CD4-positive, alpha-beta T cell (primary cell): ENCODE results near the gene UBTD1. TPM values are rescaled to one million over a fixed set of nuclear protein-coding genes. Genes with fewer than 3 reads are reported as not detected.

ENCODE experiments used
- ATAC-seq: fragments of 200-7000 bp; cut with Tn5 transposase; one replicate; pipeline ENCODE4 v1.10.0; 2022; ENCODE audit warnings: mild to moderate bottlenecking; ENCODE audit not compliant: poor library complexity
- CTCF ChIA-PET: fragments of 350-600 bp; sonication (Branson Sonifier 250); formaldehyde crosslinking; loops from one replicate; lab custom pipeline; 2021; ENCODE audit warnings: antibody characterized with exemption, inconsistent platforms; lab: Charles Lee
- POLR2A ChIA-PET: fragments of 350-600 bp; sonication (Branson Sonifier 250); formaldehyde crosslinking; loops from one replicate; lab custom pipeline; 2021; ENCODE audit warnings: antibody characterized with exemption, inconsistent platforms; lab: Charles Lee
- DNase-seq, 14 experiments: peaks; one replicate each; pipeline ENCODE4 v3.0.0-alpha.2; 2013 to 2020; ENCODE audit warnings: mixed read lengths in 2 of 14
- H3K27ac ChIP-seq, 2 donors: one replicate each; pipeline versions ENCODE4 v1.5.1 to v1.7.0; 2013; ENCODE audit warnings: low read length in 2 of 2, low read depth in 1 of 2, mild to moderate bottlenecking in 1 of 2
- H3K27me3 ChIP-seq, 2 experiments: 1 replicate in 1 of 2; 2 replicates in 1 of 2; pipeline versions ENCODE4 v1.6.1 to v1.7.0; 2013; ENCODE audit warnings: low read length in 2 of 2, control low read depth in 1 of 2, mild to moderate bottlenecking in 1 of 2, moderate library complexity in 1 of 2; ENCODE audit not compliant: insufficient read depth in 2 of 2, control insufficient read depth in 1 of 2
- H3K36me3 ChIP-seq: one replicate; pipeline ENCODE4 v1.6.1; 2013; ENCODE audit warnings: low read length, control low read depth; ENCODE audit not compliant: insufficient read depth
- H3K4me1 ChIP-seq: one replicate; pipeline ENCODE4 v1.6.1; 2013; ENCODE audit warnings: low read length, control low read depth; ENCODE audit not compliant: insufficient read depth
- H3K4me3 ChIP-seq: one replicate; pipeline ENCODE4 v1.5.1; 2013; ENCODE audit warnings: mild to moderate bottlenecking, low read length, moderate library complexity
- H3K9me3 ChIP-seq, 2 experiments: 1 replicate in 1 of 2; 2 replicates in 1 of 2; pipeline versions ENCODE4 v1.6.1 to v1.7.0; 2013; ENCODE audit warnings: low read length in 2 of 2, mild to moderate bottlenecking in 2 of 2, control low read depth in 1 of 2, moderate library complexity in 1 of 2; ENCODE audit not compliant: control insufficient read depth in 1 of 2, insufficient read depth in 1 of 2
- H3K27ac Mint-ChIP-seq: one replicate; pipeline ENCODE4 v1.8.0; 2020; ENCODE audit warnings: mixed read lengths
- H3K27me3 Mint-ChIP-seq: one replicate; pipeline ENCODE4 v1.8.0; 2021; ENCODE audit warnings: mixed read lengths
- H3K36me3 Mint-ChIP-seq: one replicate; pipeline ENCODE4 v1.8.0; 2021; ENCODE audit warnings: low read depth, mixed read lengths
- H3K4me1 Mint-ChIP-seq: one replicate; pipeline ENCODE4 v1.8.0; 2021; ENCODE audit warnings: low read depth, mixed read lengths
- H3K4me3 Mint-ChIP-seq: one replicate; pipeline ENCODE4 v1.8.0; 2020; ENCODE audit warnings: mild to moderate bottlenecking, mixed read lengths
- H3K9me3 Mint-ChIP-seq: one replicate; pipeline ENCODE4 v1.8.0; 2020; ENCODE audit warnings: mixed read lengths
- CTCF ChIP-seq: fragments of 200-600 bp; IDR thresholded peaks from one replicate; pipeline ENCODE4 v1.8.0; 2022; ENCODE audit warnings: antibody characterized with exemption, mild to moderate bottlenecking
- intact Hi-C, 2 experiments: fragments of 100-400 bp; cut with DNase I in 1 of 2; cut with micrococcal nuclease in 1 of 2; formaldehyde crosslinking; loops; one replicate each; pipeline versions ENCODE4 v1.15.1 to v1.9.0; 2023 to 2025; cut with DNase I, micrococcal nuclease
- total RNA-seq, 174 experiments: library from RNA in 2 of 174; stranded (reverse) in 2 of 174; gene quantifications; one replicate each; pipeline ENCODE4 v1.2.3 and lab custom pipeline; 2021 to 2026

Gene UBTD1
- total RNA-seq, 2 experiments from 2014 or later, result 0.56 to 0.80 TPM

- TF ChIP-seq CTCF, result no peak
- H3K36me3 ChIP-seq, result no peaks in the 10 kb centered on the region
- no peak overlapping the region for H3K27ac Mint-ChIP-seq
- ATAC-seq (no peak), DNase-seq (no peak)
- H3K27me3 ChIP-seq, result no peaks in the 10 kb centered on the region
- intact Hi-C loops, result no loop called here
- no peaks in the 10 kb centered on the region for H3K36me3 Mint-ChIP-seq
- no peak overlapping the region for H3K4me3 ChIP-seq
- ChIA-PET CTCF (no interaction called here), POLR2A (no interaction called here)
- no peaks in the 10 kb centered on the region for H3K9me3 ChIP-seq
- peaks cover 4% of the 10 kb centered on the region for H3K4me1 ChIP-seq
- H3K4me3 Mint-ChIP-seq, result no peak overlapping the region
- H3K27ac ChIP-seq, result no peak overlapping the region
- H3K27me3 Mint-ChIP-seq, result no peaks in the 10 kb centered on the region
- no peaks in the 10 kb centered on the region for H3K9me3 Mint-ChIP-seq
- H3K4me1 Mint-ChIP-seq, result no peaks in the 10 kb centered on the region
Observed at GRCh38 chr10:97548828-97549455, 50.2 kb downstream of the UBTD1 start.

GRCh38 chr10:97549587-97550322, 51.0 kb downstream of the UBTD1 start:
- Histone ChIP-seq H3K4me3 (no peak overlapping the region), H3K4me1 (peaks cover 4% of the 10 kb centered on the region), H3K36me3 (no peaks in the 10 kb centered on the region), H3K27ac (no peak overlapping the region), H3K9me3 (no peaks in the 10 kb centered on the region), H3K27me3 (no peaks in the 10 kb centered on the region)
- H3K4me3 Mint-ChIP-seq, result no peak overlapping the region
- no peaks in the 10 kb centered on the region for H3K36me3 Mint-ChIP-seq
- H3K9me3 Mint-ChIP-seq, result no peaks in the 10 kb centered on the region
- no peak for ATAC-seq
- CTCF ChIA-PET, result no interaction called here
- intact Hi-C loops, result no loop called here
- no peak for TF ChIP-seq CTCF
- POLR2A ChIA-PET, result no interaction called here
- DNase-seq, result no peak
- no peak overlapping the region for H3K27ac Mint-ChIP-seq
- H3K4me1 Mint-ChIP-seq, result no peaks in the 10 kb centered on the region
- H3K27me3 Mint-ChIP-seq, result no peaks in the 10 kb centered on the region

- Mint-ChIP-seq H3K9me3 (no peaks in the 10 kb centered on the region), H3K27ac (no peak overlapping the region)
- ATAC-seq, result no peak
Observed at GRCh38 chr10:97550336-97551149, 51.8 kb downstream of the UBTD1 start.

More at GRCh38 chr10:97550336-97551149, 51.8 kb downstream of the UBTD1 start:
- Histone ChIP-seq H3K4me3 (no peak overlapping the region), H3K36me3 (no peaks in the 10 kb centered on the region), H3K4me1 (peaks cover 4% of the 10 kb centered on the region), H3K27ac (no peak overlapping the region), H3K27me3 (no peaks in the 10 kb centered on the region), H3K9me3 (peaks cover 0 to under 1% of the 10 kb centered on the region in 2 experiments)
- intact Hi-C loops, result no loop called here
- Mint-ChIP-seq H3K4me3 (no peak overlapping the region), H3K27me3 (no peaks in the 10 kb centered on the region), H3K4me1 (no peaks in the 10 kb centered on the region), H3K36me3 (no peaks in the 10 kb centered on the region)
- no peak for TF ChIP-seq CTCF
- POLR2A ChIA-PET, result no interaction called here
- CTCF ChIA-PET, result no interaction called here
- DNase-seq, result no peak
